Neuronal stem cell (in vitro differentiated cells): ENCODE measurements around the gene CEP170B.
A peak's percentile ranks its signal among the peaks of the same experiment; 100 is the strongest.

Experiments used
- DNase-seq: peaks from one replicate; pipeline ENCODE4 v3.0.0-alpha.2; 2013; ENCODE audit warnings: low spot score
- H2AFZ ChIP-seq: one replicate; pipeline ENCODE4 v1.6.1; 2013; ENCODE audit warnings: mild to moderate bottlenecking, low read length, inconsistent platforms
- H2AK5ac ChIP-seq: 2 replicates; pipeline ENCODE4 v1.6.1; 2013; ENCODE audit warnings: low read depth, mild to moderate bottlenecking, inconsistent platforms, low read length, moderate library complexity, mixed read lengths
- H2BK120ac ChIP-seq: 2 replicates; pipeline ENCODE4 v1.6.1; 2013; ENCODE audit warnings: low read depth, mild to moderate bottlenecking, inconsistent platforms, low read length, moderate library complexity, mixed read lengths
- H2BK12ac ChIP-seq: one replicate; pipeline ENCODE4 v1.6.1; 2013; ENCODE audit warnings: low read length, inconsistent platforms
- H2BK15ac ChIP-seq: 2 replicates; pipeline ENCODE4 v1.6.1; 2013; ENCODE audit warnings: mild to moderate bottlenecking, low read length, inconsistent platforms, mixed read lengths
- H2BK5ac ChIP-seq: one replicate; pipeline ENCODE4 v1.6.1; 2013; ENCODE audit warnings: inconsistent platforms, mild to moderate bottlenecking, low read length, moderate library complexity
- H3K14ac ChIP-seq: one replicate; pipeline ENCODE4 v1.6.1; 2013; ENCODE audit warnings: low read length, inconsistent platforms
- H3K18ac ChIP-seq: 2 replicates; pipeline ENCODE4 v1.6.1; 2013; ENCODE audit warnings: low read length, inconsistent platforms
- H3K23ac ChIP-seq: 2 replicates; pipeline ENCODE4 v1.6.1; 2013; ENCODE audit warnings: low read depth, mild to moderate bottlenecking, mixed read lengths, low read length, inconsistent platforms; ENCODE audit not compliant: poor library complexity
- H3K27ac ChIP-seq: replicated peaks from 3 replicates; pipeline ENCODE4 v1.5.1; 2013; ENCODE audit warnings: low read length, inconsistent platforms
- H3K27me3 ChIP-seq, 3 experiments: 2 replicates each; pipeline ENCODE4 v1.6.1; 2013; ENCODE audit warnings: low read length in 3 of 3, mild to moderate bottlenecking in 2 of 3, inconsistent platforms in 1 of 3, low read depth in 1 of 3, mixed read lengths in 1 of 3, moderate library complexity in 1 of 3; ENCODE audit not compliant: control insufficient read depth in 3 of 3, insufficient read depth in 3 of 3
- H3K36me3 ChIP-seq, 2 donors: replicated peaks in 1 of 2; 2 replicates each; pipeline ENCODE4 v1.6.1; 2013; ENCODE audit warnings: low read length in 2 of 2; ENCODE audit not compliant: control insufficient read depth in 2 of 2, insufficient read depth in 2 of 2
- H3K4ac ChIP-seq: 2 replicates; pipeline ENCODE4 v1.6.1; 2013; ENCODE audit warnings: inconsistent platforms, mild to moderate bottlenecking, low read length, moderate library complexity
- H3K4me1 ChIP-seq, 2 donors: 1 replicate in 1 of 2; 2 replicates in 1 of 2; pipeline ENCODE4 v1.6.1; 2013; ENCODE audit warnings: low read length in 2 of 2, low read depth in 1 of 2; ENCODE audit not compliant: control insufficient read depth in 2 of 2, insufficient read depth in 1 of 2
- H3K4me2 ChIP-seq: one replicate; pipeline ENCODE4 v1.6.1; 2013; ENCODE audit warnings: mild to moderate bottlenecking, low read length, inconsistent platforms; ENCODE audit not compliant: insufficient read depth, poor library complexity, severe bottlenecking
- H3K4me3 ChIP-seq, 2 donors: 2 replicates each; pipeline ENCODE4 v1.5.1; 2013; ENCODE audit warnings: low read length in 2 of 2, mild to moderate bottlenecking in 2 of 2, inconsistent platforms in 1 of 2, moderate library complexity in 1 of 2
- H3K79me1 ChIP-seq: one replicate; pipeline ENCODE4 v1.6.1; 2013; ENCODE audit warnings: low read depth, mild to moderate bottlenecking, inconsistent platforms, low read length, moderate library complexity
- H3K9ac ChIP-seq: one replicate; pipeline ENCODE4 v1.6.1; 2013; ENCODE audit warnings: mild to moderate bottlenecking, low read depth, low read length, inconsistent platforms; ENCODE audit not compliant: poor library complexity
- H3K9me3 ChIP-seq, 2 donors: replicated peaks in 1 of 2; 2 replicates each; pipeline versions ENCODE3 to v1.6.1; 2013; ENCODE audit warnings: low read length in 2 of 2, mild to moderate bottlenecking in 2 of 2, inconsistent platforms in 1 of 2, low read depth in 1 of 2, mixed read lengths in 1 of 2, moderate library complexity in 1 of 2; ENCODE audit not compliant: control insufficient read depth in 2 of 2, insufficient read depth in 1 of 2
- H4K8ac ChIP-seq: one replicate; pipeline ENCODE4 v1.6.1; 2013; ENCODE audit warnings: low read depth, mild to moderate bottlenecking, inconsistent platforms, low read length, moderate library complexity
- H4K91ac ChIP-seq: one replicate; pipeline ENCODE4 v1.6.1; 2013; ENCODE audit warnings: low read length, low read depth, mild to moderate bottlenecking, inconsistent platforms; ENCODE audit not compliant: poor library complexity
- WGBS, 2 donors: extraction: QIAGEN DNeasy Blood & Tissue Kit; methylation state at CpG; one replicate each; pipeline ENCODE4 v1.1.7; 2013; ENCODE audit warnings: missing lambda C conversion rate in 2 of 2, mixed read lengths in 1 of 2; ENCODE audit not compliant: insufficient read length in 2 of 2, insufficient replicate concordance in 1 of 2; ENCODE audit errors: extremely low coverage in 2 of 2; 5-methylcytosine and 5-hydroxymethylcytosine counted together

The CEP170B gene

GRCh38 chr14:104924421-104925213, 59.5 kb downstream of the CEP170B start, which contains the start of gene PLD4:
Gene PLD4, plus strand, starts transcription at chr14:104924879. Its CDS starts 2,262 bp downstream, at chr14:104927141.
- DNase-seq: no peak
- H4K8ac ChIP-seq: peak within 1 kb of the TSS; percentile 43
- no peaks in the 10 kb centered on the region for H3K4me1 ChIP-seq
- peak within 1 kb of the TSS; percentile 56 for H3K14ac ChIP-seq
- H3K36me3 ChIP-seq: no peaks in the 10 kb centered on the region
- H3K4me2 ChIP-seq: no peak within 1 kb of the TSS
- H2AFZ ChIP-seq: no peak within 1 kb of the TSS
- peak within 1 kb of the TSS; percentile 31 for H3K18ac ChIP-seq
- H3K79me1 ChIP-seq: peaks cover 2% of the 10 kb centered on the region
- peaks cover 0 to 14% (median 0%) of the 10 kb centered on the region in 3 experiments for H3K27me3 ChIP-seq
- H3K23ac ChIP-seq: no peak within 1 kb of the TSS
- H2BK12ac ChIP-seq: peak within 1 kb of the TSS; percentile 82
- H3K9me3 ChIP-seq: peaks cover 6% of the 10 kb centered on the region in 2 donors
- H2BK120ac ChIP-seq: no peak within 1 kb of the TSS
- H4K91ac ChIP-seq: no peak within 1 kb of the TSS
- peak within 1 kb of the TSS; percentile 75 for H2AK5ac ChIP-seq
- H3K27ac ChIP-seq: no peak within 1 kb of the TSS
- no peak within 1 kb of the TSS for H3K4me3 ChIP-seq
- H3K4ac ChIP-seq: no peak within 1 kb of the TSS
- H2BK5ac ChIP-seq: no peak within 1 kb of the TSS
- H2BK15ac ChIP-seq: peak within 1 kb of the TSS; percentile 49
- WGBS, 2 donors: no CpG with 5 or more reads among the region's 14 CpGs
- H3K9ac ChIP-seq: peak within 1 kb of the TSS; percentile 74

- WGBS, 2 donors: no CpG with 5 or more reads among the region's 10 CpGs
- no peak overlapping the region for H3K23ac ChIP-seq
- no peak overlapping the region for H3K4me2 ChIP-seq
- no peak overlapping the region for H2AFZ ChIP-seq
- DNase-seq: no peak
- H3K9me3 ChIP-seq: peaks cover 6% of the 10 kb centered on the region in 2 donors
- H3K36me3 ChIP-seq: no peaks in the 10 kb centered on the region
- peak overlapping the region; percentile 74 for H3K9ac ChIP-seq
- H4K91ac ChIP-seq: no peak overlapping the region
- H3K4me3 ChIP-seq: no peak overlapping the region
- no peak overlapping the region for H3K4ac ChIP-seq
- H3K79me1 ChIP-seq: peaks cover 2% of the 10 kb centered on the region
- peaks cover 0 to 21% (median 4%) of the 10 kb centered on the region in 3 experiments for H3K27me3 ChIP-seq
- no peak overlapping the region for H2BK12ac ChIP-seq
- no peak overlapping the region for H4K8ac ChIP-seq
- no peak overlapping the region for H3K14ac ChIP-seq
- peak overlapping the region; percentile 75 for H2AK5ac ChIP-seq
- no peaks in the 10 kb centered on the region for H3K4me1 ChIP-seq
- no peak overlapping the region for H3K27ac ChIP-seq
- no peak overlapping the region for H2BK5ac ChIP-seq
- H2BK120ac ChIP-seq: no peak overlapping the region
- peak overlapping the region; percentile 49 for H2BK15ac ChIP-seq
- H3K18ac ChIP-seq: no peak overlapping the region
Measured at GRCh38 chr14:104925214-104925854, 60.3 kb downstream of the CEP170B start.

GRCh38 chr14:104925855-104926609, 61.0 kb downstream of the CEP170B start:
- Histone ChIP-seq H2BK120ac (no peak overlapping the region), H2BK5ac (peak overlapping the region; percentile 53), H3K79me1 (peaks cover 2% of the 10 kb centered on the region), H3K23ac (peak overlapping the region; percentile 73), H2AFZ (no peak overlapping the region), H3K4me3 (no peak overlapping the region), H3K4ac (peak overlapping the region; percentile 66), H2AK5ac (peak overlapping the region; percentile 75), H3K4me2 (no peak overlapping the region), H3K4me1 (no peaks in the 10 kb centered on the region), H2BK15ac (no peak overlapping the region), H3K36me3 (no peaks in the 10 kb centered on the region), H4K91ac (no peak overlapping the region), H3K27ac (no peak overlapping the region), H3K9me3 (peaks cover 3 to 6% of the 10 kb centered on the region in 2 donors), H3K18ac (peak overlapping the region; percentile 83), H4K8ac (no peak overlapping the region), H3K27me3 (peaks cover 3 to 27% (median 11%) of the 10 kb centered on the region in 3 experiments), H3K14ac (peak overlapping the region; percentile 56), H3K9ac (no peak overlapping the region), H2BK12ac (peak overlapping the region; percentile 90)
- no peak for DNase-seq
- no CpG with 5 or more reads among the region's 15 CpGs for WGBS, 2 donors
